Mesodermal cell (in vitro differentiated cells): ENCODE data around the gene RNF151.
A peak's percentile ranks its signal among the peaks of the same experiment; 100 is the strongest.

Experiments
- H3K27ac ChIP-seq: 2 replicates; pipeline ENCODE4 v1.7.0; 2013; ENCODE audit warnings: mild to moderate bottlenecking, low read depth, low read length, moderate library complexity; ENCODE audit not compliant: severe bottlenecking
- H3K36me3 ChIP-seq: 2 replicates; pipeline ENCODE4 v1.7.1; 2013; ENCODE audit warnings: mild to moderate bottlenecking, low read length, moderate library complexity; ENCODE audit not compliant: control insufficient read depth, insufficient read depth
- H3K4me1 ChIP-seq: one replicate; pipeline ENCODE4 v1.7.1; 2013; ENCODE audit warnings: mild to moderate bottlenecking, low read length; ENCODE audit not compliant: insufficient read depth, control insufficient read depth, poor library complexity, severe bottlenecking
- H3K4me3 ChIP-seq: 2 replicates; pipeline ENCODE4 v1.7.0; 2013; ENCODE audit warnings: low read length, control low read depth, mild to moderate bottlenecking; ENCODE audit not compliant: insufficient read depth, poor library complexity, severe bottlenecking; ENCODE audit errors: extremely low read depth
- H3K9me3 ChIP-seq: 2 replicates; pipeline ENCODE4 v1.7.1; 2013; ENCODE audit warnings: mild to moderate bottlenecking, low read length, moderate library complexity; ENCODE audit not compliant: control insufficient read depth
- WGBS, 2 experiments: methylation state at CpG; one replicate each; pipeline ENCODE4 v1.1.5; 2013; ENCODE audit warnings: missing lambda C conversion rate in 2 of 2; ENCODE audit not compliant: insufficient coverage in 2 of 2; 5-methylcytosine and 5-hydroxymethylcytosine counted together

Gene RNF151

DNA sequence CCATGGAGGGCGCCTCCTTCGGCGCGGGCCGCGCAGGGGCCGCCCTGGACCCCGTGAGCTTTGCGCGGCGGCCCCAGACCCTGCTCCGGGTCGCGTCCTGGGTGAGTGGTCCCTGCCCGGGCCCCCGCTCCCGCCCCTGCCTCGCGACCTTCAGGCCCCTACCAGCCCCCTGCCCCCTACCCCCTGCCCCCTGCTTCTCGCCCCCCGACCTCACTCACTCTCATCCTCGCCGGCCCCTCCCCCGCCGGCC is 23.4 kb downstream of the RNF151 start:
- Histone ChIP-seq H3K27ac (no peak overlapping the region), H3K4me1 (peaks cover 14% of the 10 kb centered on the region), H3K36me3 (peaks cover 24% of the 10 kb centered on the region), H3K9me3 (no peaks in the 10 kb centered on the region), H3K4me3 (peak overlapping the region; percentile 27)
- 0 to 3% methylated on average over 5 to 8 of the region's 25 CpGs for WGBS, 2 experiments

DNA sequence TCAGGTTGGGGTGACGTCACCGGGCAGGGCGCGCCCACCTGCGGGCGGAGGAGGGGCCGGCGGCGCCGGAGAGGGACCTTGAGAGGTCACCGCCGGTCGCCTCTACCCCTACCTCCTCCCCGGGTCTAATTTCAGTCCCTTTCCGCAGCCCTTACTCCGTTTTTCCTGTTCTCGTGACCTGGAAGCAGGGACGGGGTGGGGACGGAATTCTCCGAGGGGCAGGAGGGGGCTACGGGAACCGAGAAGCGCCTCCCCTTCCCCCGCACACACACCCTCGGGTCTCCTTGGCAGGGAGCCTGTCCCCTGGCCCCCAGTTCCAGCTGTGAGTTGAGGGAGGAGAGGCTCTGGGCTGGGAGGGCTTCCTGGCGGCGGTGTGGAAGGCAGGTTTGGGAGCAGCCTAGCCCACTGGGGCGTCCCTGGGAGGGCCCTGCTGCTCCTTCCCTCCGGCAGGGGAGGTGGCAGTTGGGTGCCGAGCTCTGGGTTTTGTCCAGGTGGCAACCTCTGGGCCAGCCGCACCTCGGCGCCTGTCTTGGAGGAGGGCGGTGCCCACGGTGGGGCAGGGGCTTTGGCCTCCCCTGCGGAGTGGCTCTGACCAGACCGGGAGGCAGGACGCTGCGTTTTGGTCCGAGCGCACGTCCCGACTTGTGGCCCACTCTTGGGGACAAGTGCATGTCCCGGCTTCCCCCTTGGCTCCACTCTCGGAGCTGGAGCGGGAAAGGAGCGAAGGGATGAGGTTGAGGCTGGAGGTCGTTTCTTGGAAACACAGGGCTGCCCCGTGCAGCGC is 23.9 kb downstream of the RNF151 start:
- WGBS, 2 experiments, result 3 to 4% methylated on average over 29 to 37 of the region's 50 CpGs
- Histone ChIP-seq H3K4me1 (peaks cover 8% of the 10 kb centered on the region), H3K27ac (no peak overlapping the region), H3K9me3 (no peaks in the 10 kb centered on the region), H3K36me3 (peaks cover 20% of the 10 kb centered on the region), H3K4me3 (peak overlapping the region; percentile 27)

DNA sequence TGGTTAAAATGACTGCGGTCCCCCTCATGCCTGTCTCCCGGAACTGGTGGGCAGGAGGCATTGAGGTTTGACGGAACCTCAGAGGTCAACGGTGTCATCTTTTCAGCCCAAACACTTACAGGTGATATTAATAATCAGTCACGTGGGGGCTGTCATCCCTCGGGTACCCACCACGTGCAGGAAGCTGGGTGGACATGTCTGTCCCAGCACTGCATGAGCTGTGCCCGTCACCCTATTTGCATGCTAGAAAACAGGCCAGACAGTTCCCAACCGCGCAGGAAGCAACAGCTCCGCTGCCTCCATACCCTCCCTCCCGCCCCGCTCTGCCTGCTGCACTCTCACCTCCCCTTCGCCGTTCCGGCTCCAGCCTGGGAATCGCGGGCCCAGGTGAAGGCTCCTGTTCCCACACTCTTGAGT is 24.5 kb downstream of the RNF151 start:
- H3K9me3 ChIP-seq, result no peaks in the 10 kb centered on the region
- 15 to 22% methylated on average over 14 to 18 of the region's 18 CpGs for WGBS, 2 experiments
- peaks cover 7% of the 10 kb centered on the region for H3K4me1 ChIP-seq
- peaks cover 14% of the 10 kb centered on the region for H3K36me3 ChIP-seq
- H3K27ac ChIP-seq, result no peak overlapping the region
- no peak overlapping the region for H3K4me3 ChIP-seq

DNA sequence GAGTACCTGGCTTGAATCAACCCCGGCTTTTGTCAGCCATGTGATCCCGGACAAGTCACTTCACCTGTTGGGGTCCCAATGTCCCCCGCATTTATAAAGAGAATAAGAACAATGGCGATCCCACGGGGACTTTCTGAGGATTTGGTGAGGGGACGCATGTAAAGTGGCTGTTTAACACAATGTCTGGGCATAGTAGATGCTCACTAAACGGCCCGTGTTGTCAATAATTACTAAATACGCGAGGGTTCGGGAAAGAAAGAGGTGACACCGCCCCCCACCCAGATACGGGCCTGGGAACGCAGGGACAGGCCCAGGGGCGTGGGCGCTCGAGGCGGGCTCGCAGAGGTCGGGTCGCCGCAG is 24.9 kb downstream of the RNF151 start:
- peaks cover 11% of the 10 kb centered on the region for H3K36me3 ChIP-seq
- 26 to 40% methylated on average over 14 to 22 of the region's 22 CpGs for WGBS, 2 experiments
- H3K4me1 ChIP-seq, result peaks cover 7% of the 10 kb centered on the region
- peak overlapping the region; percentile 3 for H3K4me3 ChIP-seq
- H3K9me3 ChIP-seq, result no peaks in the 10 kb centered on the region
- no peak overlapping the region for H3K27ac ChIP-seq

DNA sequence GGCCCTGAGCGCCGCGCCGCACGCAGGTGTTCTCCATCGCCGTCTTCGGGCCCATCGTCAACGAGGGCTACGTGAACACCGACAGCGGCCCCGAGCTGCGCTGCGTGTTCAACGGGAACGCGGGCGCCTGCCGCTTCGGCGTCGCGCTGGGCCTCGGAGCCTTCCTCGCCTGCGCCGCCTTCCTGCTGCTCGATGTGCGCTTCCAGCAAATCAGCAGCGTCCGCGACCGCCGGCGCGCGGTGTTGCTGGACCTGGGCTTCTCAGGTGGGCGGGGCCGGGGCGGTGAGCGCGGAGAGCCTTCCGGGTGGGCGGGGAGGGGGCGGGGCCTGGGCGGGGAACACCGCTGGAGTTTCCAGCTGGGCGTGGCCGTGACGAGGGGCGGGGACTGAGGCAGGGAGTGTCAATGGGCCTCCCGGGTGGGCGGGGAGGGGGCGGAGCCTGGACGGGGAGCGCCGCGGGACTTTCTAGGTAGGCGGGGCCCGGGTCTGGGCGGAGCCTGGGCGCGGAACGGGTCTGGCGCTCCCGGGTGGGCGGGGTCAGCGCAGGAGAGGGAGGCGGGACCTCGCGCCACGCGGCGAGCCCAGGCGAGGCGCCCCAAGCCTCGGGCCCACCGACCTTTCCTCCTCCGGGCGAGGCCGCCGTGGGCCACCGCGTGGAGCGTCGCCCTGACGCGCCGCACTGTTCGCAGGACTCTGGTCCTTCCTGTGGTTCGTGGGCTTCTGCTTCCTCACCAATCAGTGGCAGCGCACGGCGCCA is 25.5 kb downstream of the RNF151 start:
- Histone ChIP-seq H3K27ac (no peak overlapping the region), H3K36me3 (peaks cover 11% of the 10 kb centered on the region), H3K4me3 (peak overlapping the region; percentile 3), H3K9me3 (no peaks in the 10 kb centered on the region), H3K4me1 (peaks cover 7% of the 10 kb centered on the region)
- WGBS, 2 experiments, result 19 to 27% methylated on average over 58 to 70 of the region's 96 CpGs

DNA sequence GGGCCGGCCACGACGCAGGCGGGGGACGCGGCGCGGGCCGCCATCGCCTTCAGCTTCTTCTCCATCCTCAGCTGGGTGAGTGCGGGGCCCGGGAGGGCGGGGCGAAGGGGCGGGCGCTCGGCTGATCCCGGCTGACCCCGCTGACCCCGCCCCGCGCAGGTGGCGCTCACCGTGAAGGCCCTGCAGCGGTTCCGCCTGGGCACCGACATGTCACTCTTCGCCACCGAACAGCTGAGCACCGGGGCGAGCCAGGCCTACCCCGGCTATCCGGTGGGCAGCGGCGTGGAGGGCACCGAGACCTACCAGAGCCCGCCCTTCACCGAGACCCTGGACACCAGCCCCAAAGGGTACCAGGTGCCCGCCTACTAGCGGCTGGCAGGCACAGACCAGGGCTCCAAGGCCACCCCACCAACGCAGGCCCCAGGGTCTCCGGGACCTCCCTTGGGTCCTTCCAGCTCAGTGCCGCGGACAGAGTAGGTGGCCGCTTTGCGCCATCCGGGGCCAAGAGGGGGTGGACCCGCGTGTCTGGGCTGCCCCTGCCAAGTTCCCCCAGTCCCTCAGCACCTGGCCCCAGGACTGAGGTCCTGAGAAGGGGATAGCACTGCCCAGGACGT is 26.2 kb downstream of the RNF151 start:
- Histone ChIP-seq H3K9me3 (no peaks in the 10 kb centered on the region), H3K27ac (no peak overlapping the region), H3K4me1 (peaks cover 8% of the 10 kb centered on the region), H3K4me3 (no peak overlapping the region), H3K36me3 (peaks cover 16% of the 10 kb centered on the region)
- 86 to 90% methylated on average over 37 to 47 of the region's 50 CpGs for WGBS, 2 experiments

DNA sequence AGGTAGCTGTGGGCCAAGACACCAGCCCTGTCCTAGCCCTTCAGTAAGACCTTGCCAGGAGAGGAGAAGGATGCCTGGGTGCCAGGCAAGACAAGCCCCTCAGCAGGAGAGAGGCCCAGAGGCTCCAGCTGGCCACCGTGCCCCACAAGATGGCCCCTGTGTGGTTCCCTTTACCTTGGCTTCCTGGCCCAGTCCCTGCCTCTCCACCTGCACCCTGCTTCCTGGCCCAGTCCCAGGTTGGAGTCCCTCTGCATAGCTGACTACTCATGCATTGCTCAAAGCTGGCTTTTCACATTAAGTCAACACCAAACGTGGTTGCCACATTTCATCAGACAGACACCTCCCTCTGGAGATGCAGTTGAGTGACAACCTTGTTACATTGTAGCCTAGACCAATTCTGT is 27.1 kb downstream of the RNF151 start:
- WGBS, 2 experiments, result 100% methylated on average over 1 of the region's 2 CpGs
- Histone ChIP-seq H3K4me1 (peaks cover 11% of the 10 kb centered on the region), H3K36me3 (peaks cover 24% of the 10 kb centered on the region), H3K9me3 (no peaks in the 10 kb centered on the region), H3K27ac (no peak overlapping the region), H3K4me3 (no peak overlapping the region)

DNA sequence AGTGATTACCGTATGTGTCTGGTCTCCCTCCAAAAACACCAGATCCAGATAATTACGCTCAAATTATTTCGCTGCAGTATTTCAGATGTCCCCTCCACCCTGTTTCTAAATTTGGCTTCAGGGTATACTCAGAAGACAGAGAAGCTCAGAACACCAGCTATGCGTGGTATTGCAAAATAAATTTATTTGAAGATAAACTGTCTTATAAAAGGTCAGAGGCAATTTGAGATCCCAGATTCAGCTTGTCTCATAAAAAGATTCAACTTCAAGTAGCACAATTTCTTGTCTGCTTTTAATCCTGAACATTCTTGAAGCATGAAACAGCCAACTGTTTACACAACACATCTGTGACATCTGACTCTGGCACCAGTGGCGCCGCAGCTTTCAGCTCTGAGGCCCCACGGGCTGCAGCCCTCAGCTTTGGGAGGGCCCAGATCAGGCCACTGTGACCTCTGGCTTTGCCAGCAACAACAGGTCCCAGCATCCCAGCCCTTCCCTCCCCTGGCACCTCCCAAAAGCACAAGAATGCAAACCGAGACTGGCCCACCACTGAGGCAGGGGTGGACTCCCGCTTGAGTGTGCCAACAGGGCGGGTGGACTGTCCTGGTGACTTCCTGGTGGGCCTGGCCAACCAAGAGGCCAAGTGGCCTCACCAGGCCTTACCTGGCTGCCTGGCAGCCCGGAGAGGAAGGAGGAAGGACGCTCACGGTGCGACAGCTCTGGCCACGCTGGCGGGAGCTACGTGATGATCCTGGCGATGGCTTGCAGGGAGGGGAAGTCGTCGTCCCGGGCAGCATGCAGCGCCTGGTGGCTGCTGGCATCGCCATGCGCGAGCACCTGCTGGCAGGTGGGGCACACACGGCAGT is 31.1 kb downstream of the RNF151 start:
- Histone ChIP-seq H3K36me3 (peaks cover 64% of the 10 kb centered on the region), H3K27ac (no peak overlapping the region), H3K4me3 (no peak overlapping the region), H3K4me1 (peaks cover 5% of the 10 kb centered on the region), H3K9me3 (no peaks in the 10 kb centered on the region)
- 96 to 98% methylated on average over 20 to 25 of the region's 26 CpGs for WGBS, 2 experiments

DNA sequence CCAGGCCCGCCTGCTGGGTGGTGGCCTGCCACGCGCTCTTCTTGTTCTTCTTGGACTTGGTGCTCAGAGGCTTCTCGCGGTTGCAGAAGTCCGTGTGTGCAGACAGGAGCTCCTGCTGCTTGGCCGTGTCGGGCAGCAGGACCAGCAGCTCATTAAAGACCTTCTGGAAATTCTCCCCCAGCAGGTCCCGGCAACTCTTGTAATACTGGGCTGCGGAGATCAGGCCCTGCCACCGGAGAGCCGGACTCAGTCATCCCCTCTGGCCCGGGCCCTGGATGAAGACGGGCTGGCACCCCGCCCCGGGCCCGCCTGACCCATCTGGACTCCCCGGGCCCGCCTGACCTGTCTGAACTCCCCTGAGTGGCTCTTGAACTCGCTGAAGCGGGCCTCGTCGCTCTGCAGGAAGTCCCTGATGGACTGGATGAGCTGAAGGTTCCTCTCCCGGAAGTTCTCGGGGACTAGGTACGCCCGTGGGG is 31.7 kb downstream of the RNF151 start:
- no peak overlapping the region for H3K4me3 ChIP-seq
- peaks cover 70% of the 10 kb centered on the region for H3K36me3 ChIP-seq
- 98 to 99% methylated on average over 18 to 27 of the region's 27 CpGs for WGBS, 2 experiments
- no peaks in the 10 kb centered on the region for H3K9me3 ChIP-seq
- H3K27ac ChIP-seq, result no peak overlapping the region
- peaks cover 5% of the 10 kb centered on the region for H3K4me1 ChIP-seq
